HG02852 (cell line): ENCODE measurements around the gene FANK1.

Source experiments
- ATAC-seq: cut with Tn5 transposase; IDR thresholded peaks from one replicate; pipeline ENCODE4 v1.9.1; 2021; ENCODE audit warnings: mild to moderate bottlenecking, moderate library complexity; ENCODE audit not compliant: unreplicated experiment

The FANK1 gene

GRCh38 chr10:125984346-125984745 is 88.0 kb downstream of the FANK1 start:
- no peak for ATAC-seq

DNA sequence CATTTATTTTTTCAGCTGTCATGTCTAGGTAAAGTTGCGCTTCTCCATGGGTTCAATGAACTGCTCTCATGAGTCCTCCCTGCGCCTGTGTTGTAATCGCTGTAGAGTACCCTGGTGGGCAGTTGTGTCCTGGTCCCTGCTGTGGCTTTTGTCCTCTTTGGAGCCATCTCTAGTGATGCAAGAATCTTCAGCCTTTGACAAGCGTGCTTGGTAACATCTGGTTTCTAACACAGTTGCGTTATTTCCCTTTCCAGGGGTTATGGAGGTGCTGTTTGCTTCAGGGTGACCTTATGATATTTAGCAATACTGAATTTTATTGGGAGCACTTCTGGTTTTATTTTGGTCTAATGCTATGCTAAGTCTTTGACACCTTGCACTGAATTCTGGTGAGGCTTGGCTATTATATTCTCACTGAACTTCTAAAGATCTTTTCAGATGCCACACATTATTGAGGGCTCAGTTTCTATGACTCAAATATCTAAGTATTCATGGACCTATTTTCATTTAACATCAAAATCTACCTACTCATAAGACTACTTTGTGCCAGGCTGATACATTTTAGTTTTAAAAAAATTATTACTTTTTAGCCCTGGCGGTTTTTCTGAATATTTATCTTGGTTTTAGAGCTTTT is 88.6 kb downstream of the FANK1 start:
- no peak for ATAC-seq

DNA sequence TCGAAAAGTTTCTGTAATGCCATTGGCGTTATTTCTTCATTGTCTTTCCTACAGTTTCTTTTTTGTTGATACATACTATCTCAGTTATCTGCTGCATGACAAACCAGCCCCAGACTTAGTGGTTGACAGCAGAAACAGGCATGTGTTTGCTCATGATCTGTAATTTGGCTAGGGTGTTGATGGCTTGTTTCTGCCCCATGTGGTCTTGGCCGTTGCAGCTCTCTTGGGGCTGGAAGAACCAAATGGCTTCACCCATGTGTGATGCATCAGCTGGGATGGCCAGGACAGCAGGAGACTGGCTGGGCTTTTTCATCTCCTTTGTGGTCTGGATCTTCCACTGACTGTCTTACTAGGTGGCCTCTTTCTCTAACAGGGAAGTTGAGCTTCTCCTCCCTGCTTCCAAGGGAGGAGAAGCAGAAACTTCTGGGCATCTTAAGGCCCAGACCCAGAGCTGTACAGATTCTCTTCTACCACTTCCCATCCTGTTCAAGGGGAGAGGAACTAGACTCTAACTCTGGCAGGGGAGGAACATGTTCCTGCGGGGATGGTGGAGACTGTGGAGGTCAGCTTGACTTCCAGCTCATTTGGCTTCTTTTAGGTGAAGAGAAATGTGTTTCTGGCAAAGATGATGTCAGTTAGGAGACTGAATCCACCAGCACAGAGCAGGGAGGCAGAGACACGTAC is 89.3 kb downstream of the FANK1 start:
- ATAC-seq: no peak

GRCh38 chr10:125989791-125990190 is 93.4 kb downstream of the FANK1 start:
- no peak for ATAC-seq

GRCh38 chr10:125990974-125991373 is 94.6 kb downstream of the FANK1 start:
- ATAC-seq: no peak

GRCh38 chr10:125991392-125991791 is 95.0 kb downstream of the FANK1 start:
- ATAC-seq: no peak

- no peak for ATAC-seq
These were observed 95.9 kb downstream of the FANK1 start for GRCh38 chr10:125992254-125992653.

- no peak for ATAC-seq
These were observed 98.2 kb downstream of the FANK1 start for GRCh38 chr10:125994601-125995000.

DNA sequence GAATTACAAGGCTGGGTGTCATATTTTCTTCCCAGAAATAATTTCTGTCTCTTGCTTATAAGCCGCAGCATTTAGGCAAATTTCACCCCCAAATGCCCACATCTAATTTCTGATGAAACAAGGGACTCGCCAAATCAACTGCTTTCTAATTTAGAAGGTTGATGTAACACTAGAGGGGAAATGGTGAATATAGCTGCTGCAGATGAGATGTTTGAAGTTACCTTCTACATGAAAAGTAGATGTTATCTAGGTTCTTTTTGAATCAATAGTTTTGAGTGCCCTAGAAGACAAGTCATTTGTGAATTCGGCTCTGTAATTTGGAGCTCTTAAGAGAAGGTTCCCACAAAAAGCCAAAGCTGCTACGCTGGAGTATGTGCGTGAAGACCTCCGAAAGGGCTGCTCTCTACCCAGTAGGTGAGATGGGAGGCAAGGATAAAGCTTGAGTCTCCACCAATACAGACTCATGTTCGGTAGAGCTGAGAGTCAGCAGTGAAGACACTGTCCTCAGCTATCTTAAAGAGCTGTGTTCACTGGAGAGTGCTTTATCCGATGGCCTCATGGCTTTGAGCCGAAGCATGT is 99.5 kb downstream of the FANK1 start:
- no peak for ATAC-seq

GRCh38 chr10:125997586-125997985 is 101.2 kb downstream of the FANK1 start:
- ATAC-seq: no peak

GRCh38 chr10:125999694-126000093 is 103.3 kb downstream of the FANK1 start:
- no peak for ATAC-seq

GRCh38 chr10:126001576-126001975 is 105.2 kb downstream of the FANK1 start:
- no peak for ATAC-seq

GRCh38 chr10:126004752-126005151 is 108.4 kb downstream of the FANK1 start:
- ATAC-seq: no peak

GRCh38 chr10:126006264-126006663 is 109.9 kb downstream of the FANK1 start:
- no peak for ATAC-seq

DNA sequence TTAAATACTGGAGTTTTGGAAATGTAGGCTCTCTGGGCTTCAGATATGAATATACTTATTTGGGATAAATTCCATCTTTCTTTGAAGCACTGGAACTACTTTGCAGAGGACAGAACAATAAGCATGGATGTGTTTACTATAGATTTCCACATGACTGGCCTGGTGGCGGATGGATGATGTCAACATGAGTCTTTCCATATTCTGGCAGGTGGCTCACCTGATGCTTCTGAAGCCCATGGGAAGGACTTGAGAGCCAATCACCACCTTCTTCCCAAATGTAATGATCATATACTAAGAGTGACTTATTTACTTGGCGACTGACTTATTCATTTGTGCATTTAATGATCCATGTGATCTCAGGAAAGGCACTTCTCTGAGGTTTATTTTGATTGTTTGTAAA is 110.5 kb downstream of the FANK1 start:
- no peak for ATAC-seq

DNA sequence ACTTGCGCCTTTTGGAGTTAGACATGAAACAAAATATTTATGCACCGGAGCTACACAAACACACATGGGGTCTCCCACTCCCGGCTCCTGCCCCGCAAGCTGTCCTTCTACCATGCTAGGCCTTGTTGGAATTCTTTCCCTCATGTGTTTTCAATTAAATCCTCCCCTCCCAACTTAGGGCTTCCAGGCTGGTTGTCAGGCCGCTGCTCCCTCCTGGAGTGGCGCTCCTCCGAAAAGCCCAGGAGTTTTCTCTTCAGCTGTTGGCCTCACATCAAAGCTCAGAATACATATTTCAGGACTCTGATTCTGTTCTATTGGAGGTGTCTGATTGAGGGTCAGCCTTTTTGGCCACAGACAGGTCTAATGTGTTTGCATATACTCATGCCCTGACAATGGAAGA is 113.3 kb downstream of the FANK1 start:
- no peak for ATAC-seq

DNA sequence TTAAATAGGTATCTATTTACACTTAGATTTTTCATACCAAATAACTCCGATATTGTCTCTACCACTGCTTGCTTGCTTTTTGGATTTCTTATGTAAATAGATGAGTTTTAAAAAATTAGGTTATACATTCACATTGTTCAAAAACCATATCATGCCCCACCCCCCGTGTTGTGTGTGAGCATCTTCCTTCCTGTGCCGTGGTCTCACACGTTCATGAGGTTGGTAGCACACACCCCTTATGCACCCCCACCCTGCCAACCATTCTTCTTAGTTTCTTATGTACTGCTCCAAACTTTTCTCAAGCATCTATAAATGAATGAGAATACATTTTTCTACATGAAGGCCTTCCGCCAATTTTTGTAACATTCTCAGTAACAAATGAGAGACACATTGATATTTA is 115.6 kb downstream of the FANK1 start:
- ATAC-seq: no peak

DNA sequence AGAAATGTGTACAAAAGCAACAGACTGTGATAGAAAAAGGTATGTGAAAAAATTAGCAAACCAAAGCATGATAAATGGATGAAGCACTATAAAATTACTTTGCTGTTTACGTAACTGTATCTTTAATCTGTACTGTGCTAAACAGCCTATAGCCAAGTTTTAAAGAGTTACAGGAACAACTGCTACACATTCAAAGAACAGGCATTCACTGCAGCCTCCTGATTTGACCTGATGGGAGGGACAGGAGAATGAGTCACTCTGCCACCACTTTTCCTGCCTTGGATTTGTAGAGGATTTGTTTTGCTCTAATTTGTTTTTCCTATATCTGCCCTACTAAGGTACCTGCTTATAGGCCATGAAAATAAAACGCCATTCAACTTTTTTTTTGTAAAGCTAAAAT is 116.1 kb downstream of the FANK1 start:
- no peak for ATAC-seq

DNA sequence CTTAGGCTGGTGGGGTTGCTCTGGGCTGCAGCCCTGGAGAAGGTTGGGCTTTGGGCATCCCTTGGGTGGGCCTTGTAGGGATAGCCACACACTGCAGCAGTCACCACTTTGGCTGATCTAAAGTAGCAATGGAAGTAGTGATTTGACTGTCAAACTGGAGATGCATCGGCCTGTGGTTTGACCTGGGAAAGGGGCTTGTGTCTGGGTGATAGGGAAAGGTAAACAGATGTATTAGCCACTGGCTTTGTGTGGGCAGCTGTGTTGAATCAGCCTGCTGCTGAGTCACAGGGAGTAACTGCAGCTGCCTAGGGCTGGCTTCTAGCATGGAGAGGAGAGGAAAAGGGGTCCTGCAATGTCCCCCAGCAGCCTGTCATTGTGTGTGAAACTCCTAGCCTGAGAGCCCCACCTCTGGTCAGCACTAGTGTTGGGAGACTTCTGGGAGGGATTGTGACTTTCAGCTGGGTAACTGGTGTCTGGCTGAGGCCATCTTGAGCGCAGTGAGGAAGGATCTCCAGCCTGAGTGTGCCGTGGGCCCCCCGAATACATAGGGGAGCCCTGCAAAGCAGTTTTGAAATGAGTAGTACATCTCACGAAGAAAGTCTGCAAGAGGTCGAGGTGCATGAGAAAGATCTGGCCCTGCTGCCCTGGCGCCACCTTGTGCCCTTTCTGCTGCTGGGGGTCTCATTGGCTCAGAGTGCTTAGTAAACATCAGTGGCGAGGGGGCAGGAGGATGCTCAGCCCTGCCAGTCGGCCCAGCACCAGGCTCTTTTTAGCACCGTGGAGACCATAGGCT is 117.3 kb downstream of the FANK1 start:
- ATAC-seq: peak; percentile 77

DNA sequence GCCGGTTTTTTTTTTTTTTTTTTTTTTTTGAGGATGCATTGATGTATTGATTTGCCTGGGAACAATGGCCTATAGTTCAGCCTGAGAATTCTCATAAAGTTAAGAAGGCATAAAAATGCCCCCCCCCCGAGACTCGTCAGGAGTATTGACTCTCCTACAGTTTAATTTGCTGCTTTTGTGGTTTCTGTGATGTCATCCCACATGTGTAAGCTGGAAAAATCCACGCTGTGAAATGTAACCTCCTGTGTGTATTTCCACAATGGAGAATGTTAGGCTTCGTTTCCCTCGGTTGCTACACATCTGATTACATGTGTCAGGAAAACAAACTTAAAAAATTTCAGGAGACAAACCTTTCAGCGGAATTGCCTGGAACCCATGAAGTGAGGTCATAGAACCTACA is 117.9 kb downstream of the FANK1 start:
- ATAC-seq: no peak

- ATAC-seq: no peak
These were observed 119.0 kb downstream of the FANK1 start for GRCh38 chr10:126015413-126015812.
